ENCODE measurements around the gene TSPO. TPM values are rescaled to one million over a fixed set of nuclear protein-coding genes. Genes with fewer than 3 reads are reported as not detected.
"Not testable (repeated sequence)": the region's sequence is repeated elsewhere in the genome, so short reads cannot be mapped to it uniquely, and the experiment has no call there.

TSPO gene
- 100 to 1,000 TPM; 131 to 143 TPM for total RNA-seq

DNA sequence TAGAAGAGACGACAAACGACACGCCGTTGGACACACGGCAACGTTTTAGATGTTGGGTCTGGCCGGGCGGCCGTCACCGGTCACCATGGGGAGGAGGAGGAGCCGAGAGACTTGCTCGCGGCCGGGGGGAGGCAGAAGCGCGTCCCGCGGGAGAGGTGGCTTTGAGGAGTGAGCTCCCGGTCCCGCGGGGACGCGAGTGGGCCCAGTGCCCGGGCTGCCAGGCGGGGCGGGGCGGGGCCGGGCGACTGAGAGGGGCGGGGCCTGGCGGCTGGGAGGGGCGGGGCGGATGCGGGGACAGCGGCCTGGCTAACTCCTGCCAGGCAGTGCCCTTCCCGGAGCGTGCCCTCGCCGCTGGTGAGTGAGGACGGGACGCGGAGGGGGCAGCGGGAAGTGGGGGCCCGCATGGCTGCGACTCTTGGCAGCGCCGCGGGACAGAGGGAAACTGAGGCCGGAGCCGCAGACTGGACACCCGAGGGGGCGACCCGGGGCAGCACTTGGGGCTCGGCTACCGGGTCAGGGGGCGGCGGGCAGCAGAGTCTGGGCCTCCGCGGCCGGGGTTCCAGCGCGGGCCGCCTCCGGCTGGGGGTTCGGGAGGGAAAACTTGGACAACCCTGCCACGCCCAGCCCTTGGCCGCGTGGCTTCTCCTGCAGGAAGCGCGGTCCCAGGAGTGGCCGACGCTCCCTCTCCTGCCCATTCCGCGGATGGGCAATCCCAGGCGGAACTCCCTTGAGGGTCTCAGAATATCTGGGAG is at the start of gene TSPO:
TSS of gene TSPO (plus strand) at position 309 of the 752 bp plus-strand sequence. CDS start 7,680 bp downstream, outside the sequence.
- DNase-seq: peak; percentile 78
- H3K4me3 Mint-ChIP-seq: peak within 1 kb of the TSS; percentile 81
- ChIA-PET CTCF (interaction anchor here (2.5 kb wide), 1 partner anchor 36 kb away, joined by 9 read pairs; no protein-coding TSS in a partner anchor), POLR2A (interaction anchor here (0.6 to 3.0 kb wide), 3 partner anchors 8 to 297 kb away, joined by 5 to 8 read pairs (median 8); partner anchors contain the start of genes MCAT and TTLL12)
- no peaks in the 10 kb centered on the region for H3K36me3 Mint-ChIP-seq
- no peaks in the 10 kb centered on the region for H3K9me3 Mint-ChIP-seq
- intact Hi-C loops (cut with micrococcal nuclease): loop anchor here (5.0 kb wide), 2 partner anchors 36 to 64 kb away; partner anchors contain the start of genes TTLL1 and TTLL12
- H3K4me1 Mint-ChIP-seq (ENCODE audit: low read depth): peaks cover 18% of the 10 kb centered on the region
- H3K27me3 Mint-ChIP-seq: no peaks in the 10 kb centered on the region
- peak within 1 kb of the TSS; percentile 77 for H3K27ac Mint-ChIP-seq

DNA sequence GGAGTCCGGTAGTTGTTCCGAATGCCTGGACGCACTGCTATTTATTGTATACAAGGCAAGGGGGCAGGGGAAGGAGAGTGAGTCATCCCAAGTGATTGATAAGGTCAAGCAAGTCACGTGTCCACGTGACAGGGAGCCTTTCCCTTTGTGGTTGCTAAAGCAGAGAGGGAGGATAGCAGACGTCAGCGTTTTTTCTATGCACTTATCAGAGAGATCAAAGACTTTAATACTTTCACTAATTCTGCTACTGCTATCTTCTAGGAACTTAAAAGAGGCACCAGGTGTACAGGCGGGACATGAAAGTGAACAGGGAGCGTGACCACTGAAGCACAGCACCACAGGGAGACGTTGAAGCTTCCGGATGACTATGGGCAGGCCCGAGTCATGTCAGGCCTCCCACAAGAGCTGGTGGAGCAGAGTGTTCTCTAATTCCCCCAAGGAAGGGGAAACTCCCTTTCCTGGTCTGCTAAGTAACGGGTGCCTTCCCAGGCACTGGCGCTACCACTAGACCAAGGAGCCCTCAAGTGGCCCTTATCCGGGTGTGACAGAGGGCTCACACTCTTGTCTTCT is 47.2 kb upstream of the TSPO start:
- Mint-ChIP-seq H3K27ac (peak overlapping the region; percentile 19), H3K4me1 (ENCODE audit: low read depth) (peaks cover 15% of the 10 kb centered on the region)
- intact Hi-C loops (cut with micrococcal nuclease); CTCF ChIA-PET; H3K36me3 Mint-ChIP-seq; POLR2A ChIA-PET; H3K27me3 Mint-ChIP-seq; H3K4me3 Mint-ChIP-seq; H3K9me3 Mint-ChIP-seq: not testable (repeated sequence)
- peak; percentile 41 for DNase-seq

DNA sequence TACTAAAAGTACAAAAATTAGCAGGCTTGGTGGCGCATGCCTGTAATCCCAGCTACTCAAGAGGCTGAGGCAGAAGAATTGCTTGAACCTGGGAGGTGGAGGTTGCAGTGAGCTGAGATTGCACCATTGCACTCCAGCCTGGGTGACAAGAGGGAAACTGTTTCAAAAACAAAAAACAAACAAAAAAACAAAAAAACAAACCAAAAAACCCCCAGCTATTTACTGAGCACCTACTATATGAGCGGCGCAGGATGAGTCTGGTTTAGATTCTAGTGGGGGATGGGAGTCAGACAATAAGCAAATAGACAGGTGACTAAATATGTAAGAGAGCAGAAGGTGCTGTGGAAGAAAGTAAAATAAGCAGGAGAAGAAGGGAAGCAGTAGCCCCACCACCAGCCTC is 46.4 kb upstream of the TSPO start:
- DNase-seq; H3K36me3 Mint-ChIP-seq; H3K27me3 Mint-ChIP-seq; H3K27ac Mint-ChIP-seq; intact Hi-C loops (cut with micrococcal nuclease); H3K9me3 Mint-ChIP-seq; H3K4me3 Mint-ChIP-seq; CTCF ChIA-PET; POLR2A ChIA-PET: not testable (repeated sequence)
- H3K4me1 Mint-ChIP-seq (ENCODE audit: low read depth): peaks cover 15% of the 10 kb centered on the region

DNA sequence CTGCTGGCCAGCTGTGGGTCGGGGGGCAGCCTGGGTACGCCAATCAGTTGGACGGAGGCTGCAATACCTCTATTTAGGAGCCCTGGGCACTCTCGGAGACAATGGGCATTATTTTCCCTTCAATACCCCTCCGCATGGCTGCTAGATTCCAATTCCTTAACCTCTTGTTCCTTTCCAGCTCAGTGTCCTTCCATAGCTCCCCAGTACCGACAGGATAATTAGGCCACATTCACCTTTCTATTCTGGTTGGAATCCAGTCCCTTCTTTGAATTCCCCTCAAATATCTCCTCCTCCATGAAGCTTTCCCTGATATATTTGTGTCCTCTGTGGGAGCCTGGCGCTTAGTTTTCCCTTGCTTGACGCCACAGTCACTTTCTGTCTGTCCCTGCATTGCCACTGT is 45.1 kb upstream of the TSPO start:
- POLR2A ChIA-PET: interaction anchor here (0.6 kb wide), 1 partner anchor 29 kb away, joined by 3 read pairs; no protein-coding TSS in a partner anchor
- DNase-seq: no peak
- no peaks in the 10 kb centered on the region for H3K36me3 Mint-ChIP-seq
- intact Hi-C loops (cut with micrococcal nuclease): no loop called here
- no peaks in the 10 kb centered on the region for H3K9me3 Mint-ChIP-seq
- no peak overlapping the region for H3K27ac Mint-ChIP-seq
- no peak overlapping the region for H3K4me3 Mint-ChIP-seq
- CTCF ChIA-PET: interaction anchor here (1.0 kb wide), 1 partner anchor 16 kb away, joined by 3 read pairs; no protein-coding TSS in a partner anchor
- peaks cover 11% of the 10 kb centered on the region for H3K4me1 Mint-ChIP-seq (ENCODE audit: low read depth)
- peaks cover 2% of the 10 kb centered on the region for H3K27me3 Mint-ChIP-seq

DNA sequence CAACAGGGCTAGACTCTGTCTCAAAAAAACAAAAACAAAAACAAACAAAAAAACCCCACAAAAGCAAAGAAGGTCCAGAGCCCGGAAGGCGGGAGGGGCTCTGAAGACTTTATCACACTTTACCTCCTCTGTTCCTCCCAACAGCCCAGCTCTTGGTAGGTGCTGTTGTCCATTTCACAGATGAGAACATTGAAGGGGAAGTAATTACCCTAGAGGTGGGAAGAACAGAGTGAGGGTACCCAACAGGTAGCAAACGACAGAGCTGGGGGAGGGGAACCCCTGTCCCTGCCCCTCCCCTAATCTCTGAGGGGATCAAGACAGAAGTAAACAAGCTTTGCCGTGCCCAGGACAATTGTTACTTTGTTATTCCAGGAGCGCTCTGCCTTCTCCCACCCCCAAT is 41.8 kb upstream of the TSPO start:
- Mint-ChIP-seq H3K27ac (no peak overlapping the region), H3K9me3 (no peaks in the 10 kb centered on the region), H3K36me3 (no peaks in the 10 kb centered on the region), H3K4me1 (ENCODE audit: low read depth) (peaks cover 7% of the 10 kb centered on the region), H3K27me3 (peaks cover 4% of the 10 kb centered on the region), H3K4me3 (no peak overlapping the region)
- ChIA-PET POLR2A (interaction anchor here (0.6 kb wide), 1 partner anchor 286 kb away, joined by 3 read pairs; no protein-coding TSS in a partner anchor), CTCF (interaction anchor here (1.4 kb wide), 2 partner anchors 19 to 26 kb away, joined by 3 to 4 read pairs; no protein-coding TSS in a partner anchor)
- intact Hi-C loops (cut with micrococcal nuclease): no loop called here
- DNase-seq: no peak

DNA sequence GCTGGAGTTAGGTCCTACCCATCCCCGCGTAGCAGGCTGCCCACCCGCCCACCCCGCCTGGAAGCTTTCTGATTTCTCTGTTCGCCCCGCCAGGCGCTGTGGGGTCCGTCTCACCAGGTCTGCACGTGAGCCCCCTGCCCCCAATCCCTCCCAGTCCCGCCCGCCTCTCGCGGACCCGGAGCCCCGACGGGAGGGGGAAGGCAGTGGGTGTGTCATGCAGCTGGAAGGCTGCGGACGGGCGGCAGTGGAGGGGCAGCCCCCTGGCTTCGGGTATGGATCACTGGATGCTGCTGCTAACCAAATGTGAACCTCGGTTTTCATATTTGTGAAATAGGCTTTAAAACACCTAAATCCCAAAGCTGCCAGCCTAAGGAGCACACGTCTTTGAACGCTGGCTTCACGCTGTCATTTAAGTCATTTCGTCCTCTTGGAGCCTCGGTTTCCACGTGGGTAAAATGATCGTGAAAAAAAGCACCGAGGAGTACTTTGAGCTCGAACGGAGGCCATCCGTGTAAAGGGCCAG is 41.4 kb upstream of the TSPO start:
- Mint-ChIP-seq H3K36me3 (no peaks in the 10 kb centered on the region), H3K4me3 (peak overlapping the region; percentile 69), H3K4me1 (ENCODE audit: low read depth) (peaks cover 7% of the 10 kb centered on the region), H3K9me3 (no peaks in the 10 kb centered on the region), H3K27ac (no peak overlapping the region), H3K27me3 (peaks cover 4% of the 10 kb centered on the region)
- DNase-seq: no peak
- ChIA-PET POLR2A (no interaction called here), CTCF (interaction anchor here (0.5 to 1.4 kb wide), 3 partner anchors 19 to 44 kb away, joined by 3 to 4 read pairs (median 3); no protein-coding TSS in a partner anchor)
- intact Hi-C loops (cut with micrococcal nuclease): no loop called here

DNA sequence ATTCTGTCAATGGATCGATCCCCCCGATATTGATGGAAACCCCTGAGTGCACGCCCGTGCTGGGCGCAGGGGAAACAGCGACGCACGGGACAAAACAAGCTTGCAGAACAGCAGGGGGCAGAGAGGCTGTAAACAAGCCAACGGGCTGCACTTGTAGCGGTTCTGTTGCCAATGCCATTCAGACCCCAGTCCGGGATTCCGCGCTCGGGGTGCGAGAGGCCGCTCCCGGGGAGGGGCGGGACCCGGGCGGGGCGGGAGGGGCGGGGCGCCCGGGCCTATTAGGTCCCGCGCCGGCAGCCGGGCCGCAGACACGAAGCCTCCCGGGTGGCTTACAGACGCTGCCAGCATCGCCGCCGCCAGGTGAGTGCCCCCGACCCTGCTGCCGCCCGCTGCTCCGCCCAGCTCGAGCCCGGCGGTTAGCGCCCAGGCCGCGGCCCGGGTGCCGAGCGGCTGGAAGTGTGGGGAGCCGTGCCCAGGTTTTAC is 40.9 kb upstream of the TSPO start, which contains the start of gene BIK:
TSS of gene BIK (plus strand) at position 307 of the 483 bp plus-strand sequence. CDS start 13,273 bp downstream, outside the sequence.
- ChIA-PET POLR2A (no interaction called here), CTCF (interaction anchor here (0.5 to 1.4 kb wide), 3 partner anchors 20 to 45 kb away, joined by 3 to 4 read pairs (median 3); no protein-coding TSS in a partner anchor)
- DNase-seq: peak; percentile 55
- Mint-ChIP-seq H3K4me3 (peak within 1 kb of the TSS; percentile 69), H3K4me1 (ENCODE audit: low read depth) (peaks cover 7% of the 10 kb centered on the region), H3K9me3 (no peaks in the 10 kb centered on the region), H3K36me3 (no peaks in the 10 kb centered on the region), H3K27ac (no peak within 1 kb of the TSS), H3K27me3 (peaks cover 4% of the 10 kb centered on the region)
- intact Hi-C loops (cut with micrococcal nuclease): no loop called here

DNA sequence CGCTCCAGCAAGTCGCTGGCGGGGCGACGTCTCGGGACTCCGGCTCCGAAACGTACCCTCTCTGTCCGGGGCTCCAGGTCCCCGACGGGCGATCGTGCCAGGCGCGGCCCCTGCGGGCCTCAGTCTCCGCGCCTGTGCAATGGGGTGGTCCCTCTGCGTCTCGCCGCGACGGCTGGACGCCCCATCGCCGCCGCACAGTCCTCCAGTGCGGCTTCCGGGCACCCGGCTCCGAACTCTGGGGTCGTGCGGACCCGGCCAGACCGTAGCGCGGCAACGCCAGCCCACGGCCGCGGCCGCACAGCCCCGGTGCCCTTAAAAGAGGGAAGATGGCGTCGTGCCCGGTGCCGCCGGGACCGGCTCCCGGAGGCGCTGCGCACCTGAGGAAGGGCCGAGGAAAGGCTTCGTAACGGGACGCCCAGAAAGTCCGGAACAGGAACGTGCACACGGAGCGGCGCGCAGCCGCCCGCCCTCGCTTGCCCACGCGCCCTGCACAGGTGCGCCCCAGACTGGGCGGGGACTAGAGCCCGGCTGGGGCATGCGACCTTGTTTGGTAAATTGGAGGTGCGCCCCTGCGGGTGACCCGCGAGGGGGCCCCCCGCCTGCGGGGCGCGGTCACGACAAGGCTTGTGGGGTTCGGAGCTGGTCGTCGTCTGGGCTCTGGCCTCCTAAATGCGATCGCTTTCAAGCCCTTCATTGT is 40.3 kb upstream of the TSPO start:
- Mint-ChIP-seq H3K4me1 (ENCODE audit: low read depth) (peaks cover 7% of the 10 kb centered on the region), H3K27ac (no peak overlapping the region), H3K4me3 (peak overlapping the region; percentile 59), H3K27me3 (peaks cover 4% of the 10 kb centered on the region), H3K36me3 (no peaks in the 10 kb centered on the region), H3K9me3 (no peaks in the 10 kb centered on the region)
- intact Hi-C loops (cut with micrococcal nuclease): no loop called here
- DNase-seq: peak; percentile 57
- CTCF ChIA-PET: no interaction called here
- POLR2A ChIA-PET: no interaction called here

DNA sequence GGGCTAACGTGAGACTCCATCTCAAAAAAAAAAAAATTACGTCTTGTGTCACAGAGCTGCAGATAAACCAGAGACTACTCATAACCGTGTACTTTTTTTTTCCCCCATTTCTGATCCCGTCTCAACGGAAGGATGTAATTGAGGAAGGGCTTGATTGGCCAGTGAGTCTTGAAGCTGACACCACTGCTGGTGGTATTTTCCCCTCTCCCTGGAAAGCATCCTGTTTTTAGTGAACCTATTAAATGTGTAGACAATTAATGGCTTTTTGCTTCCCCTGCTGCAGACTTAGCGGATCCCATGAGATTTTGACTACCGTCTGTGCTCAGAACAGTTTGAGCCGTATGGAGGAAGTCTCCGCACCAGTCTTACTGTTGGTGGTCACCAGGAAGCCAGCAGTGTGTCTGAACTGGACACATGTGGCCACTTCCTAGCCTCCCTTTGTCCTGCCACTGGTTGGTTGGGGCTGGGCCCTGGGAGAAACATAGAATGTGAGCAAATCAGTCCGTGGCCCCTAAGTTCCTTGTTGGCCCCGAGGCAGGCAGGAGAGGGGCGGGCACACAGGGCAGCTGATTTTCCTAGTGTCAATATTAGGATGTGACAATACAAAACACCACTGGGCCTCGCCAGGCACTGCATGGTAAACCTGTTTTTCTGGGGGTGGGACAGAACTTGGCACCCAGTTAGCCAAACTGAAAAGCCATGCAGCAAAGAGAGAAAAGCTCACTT is 37.7 kb upstream of the TSPO start:
- ChIA-PET CTCF (interaction anchor here (1.1 kb wide), 1 partner anchor 26 kb away, joined by 3 read pairs; no protein-coding TSS in a partner anchor), POLR2A (no interaction called here)
- no peaks in the 10 kb centered on the region for H3K36me3 Mint-ChIP-seq
- H3K4me3 Mint-ChIP-seq: no peak overlapping the region
- DNase-seq: no peak
- intact Hi-C loops (cut with micrococcal nuclease): no loop called here
- H3K27ac Mint-ChIP-seq: no peak overlapping the region
- H3K4me1 Mint-ChIP-seq (ENCODE audit: low read depth): peaks cover 8% of the 10 kb centered on the region
- H3K9me3 Mint-ChIP-seq: no peaks in the 10 kb centered on the region
- peaks cover 4% of the 10 kb centered on the region for H3K27me3 Mint-ChIP-seq

DNA sequence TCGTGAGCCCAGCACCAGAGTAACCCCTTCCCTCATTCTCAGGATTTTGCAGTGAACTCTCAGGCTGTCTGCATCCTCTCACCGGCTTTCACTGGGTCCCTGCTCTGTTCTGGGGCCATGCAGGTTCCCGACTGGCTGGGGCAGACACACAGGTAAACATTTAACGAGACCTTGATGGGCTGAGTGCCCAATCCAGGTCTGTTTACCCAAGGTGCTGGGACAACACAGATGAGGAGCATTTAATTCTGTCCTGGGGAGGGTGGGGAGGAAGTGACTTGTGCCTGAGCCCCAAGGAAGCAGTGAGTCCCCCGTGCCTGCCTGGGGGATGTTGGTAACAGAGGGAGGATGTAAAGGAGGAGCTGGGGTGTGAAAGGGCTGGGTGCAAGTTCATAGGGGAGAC is 36.4 kb upstream of the TSPO start:
- Mint-ChIP-seq H3K9me3 (no peaks in the 10 kb centered on the region), H3K27me3 (peaks cover 4% of the 10 kb centered on the region), H3K27ac (no peak overlapping the region), H3K4me1 (ENCODE audit: low read depth) (peaks cover 14% of the 10 kb centered on the region), H3K36me3 (no peaks in the 10 kb centered on the region), H3K4me3 (no peak overlapping the region)
- ChIA-PET CTCF (interaction anchor here (1.1 kb wide), 1 partner anchor 27 kb away, joined by 3 read pairs; no protein-coding TSS in a partner anchor), POLR2A (no interaction called here)
- DNase-seq: no peak
- intact Hi-C loops (cut with micrococcal nuclease): no loop called here

DNA sequence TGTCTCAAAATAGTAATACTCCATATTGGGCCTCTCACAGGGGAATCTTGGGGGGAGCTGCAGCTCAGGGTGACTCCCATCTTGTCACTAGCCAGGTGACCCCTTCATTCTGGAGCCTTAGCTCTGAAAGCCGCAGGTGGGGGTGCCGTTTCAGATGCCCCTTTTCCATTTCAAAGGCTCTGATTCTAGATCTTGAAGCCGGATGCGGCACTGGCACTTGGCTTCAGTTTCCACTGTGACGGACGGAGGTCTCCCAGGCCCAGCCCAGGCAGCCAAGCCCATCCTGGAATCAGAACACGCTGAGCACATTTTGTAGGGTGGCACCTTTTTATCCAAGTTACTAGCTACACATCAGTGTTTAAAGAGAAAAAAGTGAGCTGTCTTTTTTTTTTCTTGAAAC is 34.4 kb upstream of the TSPO start:
- Mint-ChIP-seq H3K4me1 (ENCODE audit: low read depth) (peaks cover 7% of the 10 kb centered on the region), H3K27ac (no peak overlapping the region), H3K27me3 (no peaks in the 10 kb centered on the region), H3K36me3 (no peaks in the 10 kb centered on the region), H3K9me3 (no peaks in the 10 kb centered on the region), H3K4me3 (no peak overlapping the region)
- POLR2A ChIA-PET: interaction anchor here (0.6 kb wide), 2 partner anchors 14 to 507 kb away, joined by 3 read pairs; no protein-coding TSS in a partner anchor
- no peak for DNase-seq
- CTCF ChIA-PET: interaction anchor here (0.6 kb wide), 1 partner anchor 324 kb away, joined by 3 read pairs; no protein-coding TSS in a partner anchor
- intact Hi-C loops (cut with micrococcal nuclease): no loop called here

Data from activated CD4-positive, alpha-beta memory T cell treated with anti-CD3 and anti-CD28 coated beads for 36 hours (primary cell).